ENCODE data around the gene CLASP1. TPM values are rescaled to one million over a fixed set of nuclear protein-coding genes. Genes with fewer than 3 reads are reported as not detected.

CLASP1 gene
- total RNA-seq, 1 experiment from 2014 or later: 45.9 TPM

GRCh38 chr2:121576263-121576662, 73.0 kb downstream of the CLASP1 start:
- Histone ChIP-seq H2BK12ac (ENCODE audit: insufficient read length, low read depth, low read length) (no peak overlapping the region), H3K56ac (ENCODE audit: insufficient read length, low read depth, low read length) (no peak overlapping the region), H3K9ac (ENCODE audit: extremely low read depth, insufficient read length, low read length) (no peak overlapping the region), H3K14ac (ENCODE audit: insufficient read depth, low read length) (no peak overlapping the region), H3T11ph (ENCODE audit: low read length) (no peak overlapping the region), H4K20me1 (ENCODE audit: control insufficient read depth, insufficient read depth, insufficient read length) (no peaks in the 10 kb centered on the region), H2AFZ (ENCODE audit: low read length) (no peak overlapping the region), H3K23ac (ENCODE audit: insufficient read length, low read depth, low read length) (no peak overlapping the region), H3K79me2 (ENCODE audit: insufficient read depth, low read length) (peaks cover 2% of the 10 kb centered on the region; the same call in 1 of the 2 replicates), H3K4ac (ENCODE audit: low read depth, low read length) (no peak overlapping the region), H4K91ac (ENCODE audit: insufficient read length, low read depth, low read length) (no peak overlapping the region), H3K9me3 (ENCODE audit: control insufficient read depth, low read depth, low read length) (no peaks in the 10 kb centered on the region), H3K27me3 (ENCODE audit: insufficient read depth, low read length) (no peaks in the 10 kb centered on the region), H4K8ac (replicated peaks; ENCODE audit: insufficient read length, low read depth, low read length) (no peak overlapping the region), H3K79me1 (ENCODE audit: insufficient read depth, low read depth, low read length, poor library complexity, severe bottlenecking) (peaks cover 9% of the 10 kb centered on the region), H2BK20ac (ENCODE audit: low read depth, low read length, poor library complexity, severe bottlenecking) (no peak overlapping the region), H3K27ac (ENCODE audit: insufficient read length, low read depth, low read length) (no peak overlapping the region), H3K4me1 (ENCODE audit: insufficient read depth, low read length) (no peaks in the 10 kb centered on the region; the same call in 1 of the 2 replicates), H2AK5ac (ENCODE audit: insufficient read length, low read length) (no peak overlapping the region), H2BK15ac (ENCODE audit: low read depth, low read length) (no peak overlapping the region), H3K23me2 (ENCODE audit: insufficient read length, low read depth, low read length, poor library complexity, severe bottlenecking) (no peaks in the 10 kb centered on the region), H2BK5ac (ENCODE audit: insufficient read length, low read length) (no peak overlapping the region), H3K4me2 (ENCODE audit: insufficient read depth, insufficient read length, low read length) (no peak overlapping the region), H3K18ac (ENCODE audit: insufficient read length, low read depth, low read length) (no peak overlapping the region), H4K5ac (ENCODE audit: insufficient read length, low read depth, low read length) (no peak overlapping the region), H2BK120ac (ENCODE audit: low read depth, low read length, poor library complexity, severe bottlenecking) (no peak overlapping the region)
- Mint-ChIP-seq H3K4me1 (peaks cover 27 to 35% of the 10 kb centered on the region in 2 experiments), H3K9me3 (no peaks in the 10 kb centered on the region), H3K4me3 (no peak overlapping the region), H3K27ac (no peak overlapping the region), H3K36me3 (ENCODE audit: insufficient read depth in 1 of 3, low read depth in 3 of 3) (no peaks in the 10 kb centered on the region; a peak in 1 of 7 replicates), H3K27me3 (ENCODE audit: low read depth) (no peaks in the 10 kb centered on the region)
- TF ChIP-seq CTCF (conservative IDR thresholded peaks at IDR 0.05): no peak
- WGBS (ENCODE audit: extremely low coverage, insufficient read length, low lambda C conversion rate): no CpG with 5 or more reads among the region's 1 CpG
- DNase-seq: no peak

Measured in H9 (cell line).